ENCODE data around the gene C2CD2.

C2CD2 gene

GRCh38 chr21:41836166-41837015 lies 117.4 kb downstream of the C2CD2 start:
- no peak for DNase-seq

- DNase-seq, result no peak
These were observed 118.1 kb downstream of the C2CD2 start for GRCh38 chr21:41835711-41836154.
